Islet of Langerhans (tissue), 1 donor: Measurements from ENCODE around the gene ZNF48.
"Not testable (repeated sequence)": the region's sequence is repeated elsewhere in the genome, so short reads cannot be mapped to it uniquely, and the experiment has no call there.

Source experiments
- FAIRE-seq: peaks from one replicate; lab custom pipeline; 2011; peaks lifted over from hg19 to GRCh38; lab: Jason Lieb, UNC

The ZNF48 gene

GRCh38 chr16:30378236-30379157 is 16.7 kb upstream of the ZNF48 start:
- no peak for FAIRE-seq

- no peak for FAIRE-seq
These were observed 15.9 kb upstream of the ZNF48 start for GRCh38 chr16:30379158-30379783.

GRCh38 chr16:30380072-30380802 is 15.0 kb upstream of the ZNF48 start:
- no peak for FAIRE-seq

- no peak for FAIRE-seq
These were observed 14.4 kb upstream of the ZNF48 start for GRCh38 chr16:30380803-30381208.

GRCh38 chr16:30381291-30382041 is 13.8 kb upstream of the ZNF48 start:
- FAIRE-seq: no peak

GRCh38 chr16:30382111-30382881 is 12.9 kb upstream of the ZNF48 start, which contains the start of gene SEPTIN1:
SEPTIN1 (minus strand) TSS chr16:30382561; CDS start chr16:30382542, 19 bp downstream.
- FAIRE-seq: no peak

- FAIRE-seq: no peak
These were observed 11.7 kb upstream of the ZNF48 start for GRCh38 chr16:30383521-30383920.

- no peak for FAIRE-seq
These were observed 547 bp upstream of the ZNF48 start for GRCh38 chr16:30394592-30395154.

GRCh38 chr16:30395992-30396585 is 869 bp downstream of the ZNF48 start:
- FAIRE-seq: no peak

GRCh38 chr16:30396627-30397026 is 1.4 kb downstream of the ZNF48 start:
- not testable (repeated sequence) for FAIRE-seq

- no peak for FAIRE-seq
These were observed 1.8 kb downstream of the ZNF48 start for GRCh38 chr16:30397056-30397455.

- no peak for FAIRE-seq
These were observed 2.8 kb downstream of the ZNF48 start for GRCh38 chr16:30397776-30398660.

- FAIRE-seq: no peak
These were observed 3.6 kb downstream of the ZNF48 start for GRCh38 chr16:30398661-30399434.

- no peak for FAIRE-seq
These were observed 4.4 kb downstream of the ZNF48 start for GRCh38 chr16:30399435-30400186.

- FAIRE-seq: no peak
These were observed 6.7 kb downstream of the ZNF48 start for GRCh38 chr16:30401768-30402425.

- no peak for FAIRE-seq
These were observed 11.5 kb downstream of the ZNF48 start for GRCh38 chr16:30406795-30407101.

GRCh38 chr16:30407102-30407803 is 12.0 kb downstream of the ZNF48 start, which contains the start of gene ZNF771:
ZNF771 (plus strand) TSS chr16:30407606; CDS start chr16:30408054, 448 bp downstream.
- no peak for FAIRE-seq
